Neural cell (in vitro differentiated cells): Measurements from ENCODE around the gene FOXK1.

Experiments used
- CTCF ChIP-seq: fragments of 450-650 bp; IDR thresholded peaks from 2 replicates; pipeline ENCODE4 v1.5.1; 2014; ENCODE audit warnings: antibody characterized with exemption, mild to moderate bottlenecking, moderate library complexity; ENCODE audit not compliant: poor library complexity, severe bottlenecking
- EZH2 ChIP-seq: fragments of 200-600, 300-800 bp; shearing (Covaris generic), sonication (generic); IDR thresholded peaks from 2 replicates; pipeline ENCODE4 v1.6.1; 2014; ENCODE audit warnings: antibody characterized with exemption, low read length, borderline replicate concordance, mild to moderate bottlenecking; ENCODE audit not compliant: insufficient read depth, poor library complexity, severe bottlenecking
- POLR2AphosphoS5 ChIP-seq: IDR thresholded peaks from 2 replicates; pipeline ENCODE4 v1.6.1; 2012

GRCh38 chr7:4788627-4789189, 106.6 kb downstream of the FOXK1 start:
- TF ChIP-seq CTCF (no peak), POLR2AphosphoS5 (no peak), EZH2 (no peak)
